K562 (cell line): ENCODE results near the gene SMAD3. TPM values are rescaled to one million over a fixed set of nuclear protein-coding genes. Genes with fewer than 3 reads are reported as not detected.

ENCODE experiments used
- BCL6 ChIP-seq: fragments of 250-450 bp; sonication (Bioruptor Pico); IDR thresholded peaks from 2 replicates; pipeline ENCODE4 v1.4.0; 2020
- BDP1 ChIP-seq: IDR thresholded peaks from 3 replicates; pipeline ENCODE4 v1.6.1; 2011; ENCODE audit not compliant: insufficient read length, insufficient read depth
- BHLHE40 ChIP-seq: IDR thresholded peaks from 2 replicates; pipeline ENCODE4 v1.6.1; 2011; ENCODE audit warnings: low read length, improper control_type of control experiment
- CC2D1A ChIP-seq: fragments of 450-650 bp; IDR thresholded peaks from 2 replicates; pipeline ENCODE4 v1.6.1; 2017; ENCODE audit warnings: mild to moderate bottlenecking
- CCNT2 ChIP-seq: IDR thresholded peaks from 2 replicates; pipeline ENCODE4 v1.6.1; 2011; ENCODE audit warnings: borderline replicate concordance, low read depth, mild to moderate bottlenecking, moderate library complexity, mixed read lengths, low read length; ENCODE audit not compliant: insufficient read length; ENCODE audit errors: extremely low read depth
- HDAC3 ChIP-seq: fragments of 450-650 bp; IDR thresholded peaks from 2 replicates; pipeline ENCODE4 v1.6.1; 2018; ENCODE audit warnings: borderline replicate concordance, mild to moderate bottlenecking, moderate library complexity; ENCODE audit not compliant: partially characterized antibody
- ILF3 ChIP-seq: fragments of 450-650 bp; IDR thresholded peaks from 2 replicates; pipeline ENCODE4 v1.6.1; 2018; ENCODE audit warnings: antibody characterized with exemption, mild to moderate bottlenecking, moderate library complexity, borderline replicate concordance
- NFIC ChIP-seq: fragments of 450-650 bp; IDR thresholded peaks from 2 replicates; pipeline ENCODE4 v1.6.1; 2017; ENCODE audit warnings: mild to moderate bottlenecking, inconsistent platforms
- ZEB2 ChIP-seq: fragments of 450-650 bp; IDR thresholded peaks from 2 replicates; pipeline ENCODE4 v1.6.1; 2016
- ZKSCAN1 ChIP-seq: fragments of 150-350 bp; IDR thresholded peaks from 2 replicates; pipeline ENCODE4 v1.6.1; 2016; ENCODE audit warnings: low read depth, low read length
- ZNF764 ChIP-seq: fragments of 250-450 bp; sonication (Bioruptor Pico); IDR thresholded peaks from 2 replicates; pipeline ENCODE4 v1.4.0; 2020; ENCODE audit warnings: low read depth, mild to moderate bottlenecking, moderate library complexity
- polyA plus RNA-seq, 8 experiments: library from polyadenylated mRNA; depleted of rRNA in 4 of 8; stranded (reverse) in 5 of 8; unstranded in 3 of 8; fragments of >200 nt; fragmentation: Nextera tagmentation in 2 of 8; fragmentation: Illumina TruSeq in 1 of 8; extraction: Ambion mirVana in 2 of 8; extraction: Trizol in 1 of 8; gene quantifications; 2 replicates each; pipeline versions ENCODE4 v1.2.1 to v1.2.3, GENCODE V29; 2011 to 2014; ENCODE audit warnings: inconsistent platforms in 1 of 8, missing spikeins in 1 of 8
- total RNA-seq, 7 experiments: library from RNA; depleted of rRNA in 6 of 7; stranded (reverse); fragments of >200 nt in 6 of 7; fragmentation: Illumina TruSeq in 2 of 7; extraction: Trizol in 2 of 7; gene quantifications; 2 replicates each; pipeline versions ENCODE4 v1.2.1 to v1.2.3, GENCODE V29; 2011 to 2021; ENCODE audit warnings: low replicate concordance in 1 of 7
- TF ChIP-seq, protein P1 (sequence below), 2 experiments: IDR thresholded peaks in 1 of 2; conservative IDR thresholded peaks in 1 of 2; 2 replicates each; pipeline ENCODE4 v1.6.1; 2016; ENCODE audit warnings: low read depth in 2 of 2, mild to moderate bottlenecking in 1 of 2, missing compliant biosample characterization in 1 of 2, missing genetic modification characterization in 1 of 2, moderate library complexity in 1 of 2
- TF ChIP-seq, protein P2 (sequence below): fragments of 250-450 bp; sonication (Bioruptor Pico); IDR thresholded peaks from 2 replicates; pipeline ENCODE4 v1.8.0; 2021; ENCODE audit warnings: moderate library complexity, mild to moderate bottlenecking, inconsistent platforms
- TF ChIP-seq, protein P3 (sequence below): sonication (generic); formaldehyde crosslinking; IDR thresholded peaks from 2 replicates; pipeline ENCODE4 v1.9.0; 2022; ENCODE audit warnings: mild to moderate bottlenecking, missing genetic modification reagents
- TF ChIP-seq, protein P4 (sequence below): fragments of 450-650 bp; IDR thresholded peaks from 2 replicates; pipeline ENCODE4 v1.6.1; 2016; ENCODE audit warnings: borderline replicate concordance
- TF ChIP-seq, protein P5 (sequence below): IDR thresholded peaks from 2 replicates; pipeline ENCODE4 v1.6.1; 2011; ENCODE audit warnings: borderline replicate concordance, low read depth, mild to moderate bottlenecking, moderate library complexity, low read length; ENCODE audit not compliant: insufficient read depth, poor library complexity, severe bottlenecking

SMAD3 gene
- total and polyA plus RNA-seq, 9 of the 15 experiments (the other 6 are each of a cell fraction or from before 2014, with no cell fraction given) = 4.3 to 39.2 (median 11.1) TPM

DNA sequence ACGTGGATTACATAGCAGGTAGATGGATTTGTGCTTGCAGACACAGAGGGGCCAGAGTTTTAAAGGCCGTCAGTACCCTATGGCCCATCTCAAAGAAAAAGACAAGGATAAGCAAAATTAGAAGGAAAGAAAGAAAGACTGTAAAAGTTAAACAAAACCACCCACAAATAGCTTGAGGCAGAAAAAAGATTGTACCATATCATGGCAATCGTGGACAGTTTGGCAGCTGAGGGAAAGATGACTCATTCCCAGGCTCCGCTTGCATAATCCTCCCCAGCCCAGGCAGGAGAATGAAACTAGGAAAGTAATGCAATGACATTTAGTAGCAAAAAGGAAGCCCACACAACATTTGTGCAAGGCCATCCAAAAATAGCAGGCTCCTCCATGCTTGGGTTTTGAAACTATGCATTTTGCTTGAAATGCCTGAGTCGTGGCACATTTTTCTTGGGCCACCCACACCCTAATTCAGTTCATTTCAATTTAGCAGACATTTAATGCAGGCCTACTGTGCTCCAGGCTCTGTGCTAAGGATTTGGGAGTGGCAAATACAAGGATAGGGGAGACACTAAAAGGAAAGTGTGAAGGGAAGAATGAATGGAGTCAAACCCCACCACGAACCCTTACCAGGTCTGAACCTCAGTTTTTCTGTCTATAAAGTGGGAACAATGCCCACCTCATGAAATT, 40.9 kb upstream of the SMAD3 start (continued):
- TF ChIP-seq, protein P1, sequence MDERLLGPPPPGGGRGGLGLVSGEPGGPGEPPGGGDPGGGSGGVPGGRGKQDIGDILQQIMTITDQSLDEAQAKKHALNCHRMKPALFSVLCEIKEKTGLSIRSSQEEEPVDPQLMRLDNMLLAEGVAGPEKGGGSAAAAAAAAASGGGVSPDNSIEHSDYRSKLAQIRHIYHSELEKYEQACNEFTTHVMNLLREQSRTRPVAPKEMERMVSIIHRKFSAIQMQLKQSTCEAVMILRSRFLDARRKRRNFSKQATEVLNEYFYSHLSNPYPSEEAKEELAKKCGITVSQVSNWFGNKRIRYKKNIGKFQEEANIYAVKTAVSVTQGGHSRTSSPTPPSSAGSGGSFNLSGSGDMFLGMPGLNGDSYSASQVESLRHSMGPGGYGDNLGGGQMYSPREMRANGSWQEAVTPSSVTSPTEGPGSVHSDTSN (CRISPR knock-in tag; IDR thresholded peaks at IDR 0.05; ENCODE audit: low read depth) = no peak
- TF ChIP-seq, protein P1 (tag; conservative IDR thresholded peaks at IDR 0.05; ENCODE audit: low read depth) = 0 out of 2 replicates have a peak, but pooled peaks have one; percentile 48
- TF ChIP-seq ZEB2 = peak; percentile 60; the same call in 1 of the 2 replicates
- TF ChIP-seq, protein P2, sequence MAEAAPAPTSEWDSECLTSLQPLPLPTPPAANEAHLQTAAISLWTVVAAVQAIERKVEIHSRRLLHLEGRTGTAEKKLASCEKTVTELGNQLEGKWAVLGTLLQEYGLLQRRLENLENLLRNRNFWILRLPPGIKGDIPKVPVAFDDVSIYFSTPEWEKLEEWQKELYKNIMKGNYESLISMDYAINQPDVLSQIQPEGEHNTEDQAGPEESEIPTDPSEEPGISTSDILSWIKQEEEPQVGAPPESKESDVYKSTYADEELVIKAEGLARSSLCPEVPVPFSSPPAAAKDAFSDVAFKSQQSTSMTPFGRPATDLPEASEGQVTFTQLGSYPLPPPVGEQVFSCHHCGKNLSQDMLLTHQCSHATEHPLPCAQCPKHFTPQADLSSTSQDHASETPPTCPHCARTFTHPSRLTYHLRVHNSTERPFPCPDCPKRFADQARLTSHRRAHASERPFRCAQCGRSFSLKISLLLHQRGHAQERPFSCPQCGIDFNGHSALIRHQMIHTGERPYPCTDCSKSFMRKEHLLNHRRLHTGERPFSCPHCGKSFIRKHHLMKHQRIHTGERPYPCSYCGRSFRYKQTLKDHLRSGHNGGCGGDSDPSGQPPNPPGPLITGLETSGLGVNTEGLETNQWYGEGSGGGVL (CRISPR knock-in tag) = no peak
- TF ChIP-seq, protein P3, sequence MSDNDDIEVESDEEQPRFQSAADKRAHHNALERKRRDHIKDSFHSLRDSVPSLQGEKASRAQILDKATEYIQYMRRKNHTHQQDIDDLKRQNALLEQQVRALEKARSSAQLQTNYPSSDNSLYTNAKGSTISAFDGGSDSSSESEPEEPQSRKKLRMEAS (CRISPR knock-in tag) = no peak; the same call in 1 of the 2 replicates
- TF ChIP-seq ZNF764 (CRISPR knock-in tag) = no peak
- no peak for TF ChIP-seq ILF3
- TF ChIP-seq, protein P4, sequence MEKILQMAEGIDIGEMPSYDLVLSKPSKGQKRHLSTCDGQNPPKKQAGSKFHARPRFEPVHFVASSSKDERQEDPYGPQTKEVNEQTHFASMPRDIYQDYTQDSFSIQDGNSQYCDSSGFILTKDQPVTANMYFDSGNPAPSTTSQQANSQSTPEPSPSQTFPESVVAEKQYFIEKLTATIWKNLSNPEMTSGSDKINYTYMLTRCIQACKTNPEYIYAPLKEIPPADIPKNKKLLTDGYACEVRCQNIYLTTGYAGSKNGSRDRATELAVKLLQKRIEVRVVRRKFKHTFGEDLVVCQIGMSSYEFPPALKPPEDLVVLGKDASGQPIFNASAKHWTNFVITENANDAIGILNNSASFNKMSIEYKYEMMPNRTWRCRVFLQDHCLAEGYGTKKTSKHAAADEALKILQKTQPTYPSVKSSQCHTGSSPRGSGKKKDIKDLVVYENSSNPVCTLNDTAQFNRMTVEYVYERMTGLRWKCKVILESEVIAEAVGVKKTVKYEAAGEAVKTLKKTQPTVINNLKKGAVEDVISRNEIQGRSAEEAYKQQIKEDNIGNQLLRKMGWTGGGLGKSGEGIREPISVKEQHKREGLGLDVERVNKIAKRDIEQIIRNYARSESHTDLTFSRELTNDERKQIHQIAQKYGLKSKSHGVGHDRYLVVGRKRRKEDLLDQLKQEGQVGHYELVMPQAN = no peak; the same call in 1 of the 2 replicates
- TF ChIP-seq BHLHE40 = peak; percentile 76
- TF ChIP-seq CC2D1A = no peak
- TF ChIP-seq BDP1 = no peak
- peak; percentile 29 for TF ChIP-seq CCNT2
- peak; percentile 91 for TF ChIP-seq ZKSCAN1
- no peak for TF ChIP-seq BCL6 (CRISPR knock-in tag)
- TF ChIP-seq NFIC = peak; percentile 77
- TF ChIP-seq, protein P5, sequence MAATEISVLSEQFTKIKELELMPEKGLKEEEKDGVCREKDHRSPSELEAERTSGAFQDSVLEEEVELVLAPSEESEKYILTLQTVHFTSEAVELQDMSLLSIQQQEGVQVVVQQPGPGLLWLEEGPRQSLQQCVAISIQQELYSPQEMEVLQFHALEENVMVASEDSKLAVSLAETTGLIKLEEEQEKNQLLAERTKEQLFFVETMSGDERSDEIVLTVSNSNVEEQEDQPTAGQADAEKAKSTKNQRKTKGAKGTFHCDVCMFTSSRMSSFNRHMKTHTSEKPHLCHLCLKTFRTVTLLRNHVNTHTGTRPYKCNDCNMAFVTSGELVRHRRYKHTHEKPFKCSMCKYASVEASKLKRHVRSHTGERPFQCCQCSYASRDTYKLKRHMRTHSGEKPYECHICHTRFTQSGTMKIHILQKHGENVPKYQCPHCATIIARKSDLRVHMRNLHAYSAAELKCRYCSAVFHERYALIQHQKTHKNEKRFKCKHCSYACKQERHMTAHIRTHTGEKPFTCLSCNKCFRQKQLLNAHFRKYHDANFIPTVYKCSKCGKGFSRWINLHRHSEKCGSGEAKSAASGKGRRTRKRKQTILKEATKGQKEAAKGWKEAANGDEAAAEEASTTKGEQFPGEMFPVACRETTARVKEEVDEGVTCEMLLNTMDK = no peak
- no peak for TF ChIP-seq HDAC3
